Gastroesophageal sphincter (tissue), 3 donors: ENCODE measurements around the gene BRAT1.

Experiments used
- CTCF ChIP-seq, 4 experiments: fragments of 200-600 bp in 2 of 4; fragments of 450-650 bp in 2 of 4; sonication (generic) in 1 of 4; IDR thresholded peaks; one replicate each; pipeline ENCODE4 v1.5.1; 2017 to 2019; ENCODE audit warnings: antibody characterized with exemption in 4 of 4, mild to moderate bottlenecking in 2 of 4, moderate library complexity in 2 of 4
- EP300 ChIP-seq: sonication (generic); formaldehyde crosslinking; IDR thresholded peaks from one replicate; pipeline ENCODE4 v1.6.1; 2017; ENCODE audit warnings: antibody characterized with exemption, mild to moderate bottlenecking

- TF ChIP-seq CTCF (IDR thresholded peaks at IDR 0.05): no peak
- no peak for TF ChIP-seq EP300
Observed at GRCh38 chr7:2507917-2508306, 47.4 kb downstream of the BRAT1 start.
